ENCODE results near the gene CCPG1.

- TF ChIP-seq CTCF (IDR thresholded peaks at IDR 0.05) (no peak), ZFX (IDR thresholded peaks at IDR 0.05; ENCODE audit: borderline replicate concordance) (no peak)
These were observed 604 bp downstream of the CCPG1 start for GRCh38 chr15:55407498-55408011.
